CD4-positive, alpha-beta T cell treated with Interleukin-2 at 100 ng/mL for 4 hours (primary cell): ENCODE results near the gene ANKIB1.
A peak's percentile ranks its signal among the peaks of the same experiment; 100 is the strongest.
"Not testable (repeated sequence)": the region's sequence is repeated elsewhere in the genome, so short reads cannot be mapped to it uniquely, and the experiment has no call there.

Source experiments
- DNase-seq: peaks from one replicate; pipeline ENCODE4 v3.0.0-alpha.2; 2020; ENCODE audit warnings: low spot score

The ANKIB1 gene

DNA sequence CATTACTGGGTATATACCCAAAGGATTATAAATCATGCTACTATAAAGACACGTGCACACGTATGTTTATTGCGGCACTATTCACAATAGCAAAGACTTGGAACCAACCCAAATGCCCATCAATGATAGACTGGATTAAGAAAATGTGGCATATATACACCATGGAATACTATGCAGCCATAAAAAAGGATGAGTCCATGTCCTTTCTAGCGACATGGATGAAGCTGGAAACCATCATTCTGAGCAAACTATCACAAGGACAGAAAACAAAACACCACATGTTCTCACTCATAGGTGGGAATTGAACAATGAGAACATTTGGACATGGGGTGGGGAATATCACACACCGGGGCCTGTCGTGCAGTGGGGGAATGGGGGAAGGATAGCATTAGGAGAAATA lies 164.4 kb downstream of the ANKIB1 start:
- not testable (repeated sequence) for DNase-seq

DNA sequence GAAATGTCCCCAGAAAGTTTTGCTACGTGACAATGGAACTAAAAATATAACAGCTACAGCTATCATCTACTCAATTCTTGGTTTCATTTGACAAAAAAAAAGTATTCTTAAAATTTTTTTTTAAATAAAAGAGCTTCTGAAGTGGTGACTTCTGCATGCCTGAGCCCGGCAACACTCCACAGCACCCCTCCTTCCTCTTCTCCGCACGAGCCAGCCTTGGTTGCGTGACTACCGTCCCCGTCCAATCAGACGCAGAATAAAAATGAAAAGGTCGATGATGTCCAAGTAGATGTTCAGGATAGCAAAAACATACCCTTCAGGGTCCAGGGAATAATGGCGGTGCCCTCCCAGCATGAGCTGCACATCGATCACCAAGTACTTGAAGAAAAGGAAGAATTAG lies 167.0 kb downstream of the ANKIB1 start:
- no peak for DNase-seq

DNA sequence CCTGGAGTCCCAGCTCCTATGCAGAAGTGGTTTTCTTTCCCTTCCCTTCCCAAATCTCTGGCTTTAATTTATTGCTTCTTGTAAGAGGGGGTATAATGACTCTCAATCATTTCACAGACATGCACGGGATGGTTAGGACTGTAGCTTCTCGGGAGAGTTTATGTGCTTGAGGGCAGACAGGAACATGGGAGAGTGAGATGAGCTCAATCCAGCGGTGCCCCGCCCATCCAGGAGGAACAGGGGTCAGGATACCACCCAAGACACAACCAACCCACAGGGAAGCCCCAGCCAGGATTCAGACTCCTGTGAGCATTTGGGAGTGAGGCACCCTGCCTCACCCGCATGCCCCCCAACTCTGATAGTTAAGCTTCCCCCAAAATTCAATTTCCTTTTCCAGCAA lies 167.8 kb downstream of the ANKIB1 start:
- DNase-seq: no peak

DNA sequence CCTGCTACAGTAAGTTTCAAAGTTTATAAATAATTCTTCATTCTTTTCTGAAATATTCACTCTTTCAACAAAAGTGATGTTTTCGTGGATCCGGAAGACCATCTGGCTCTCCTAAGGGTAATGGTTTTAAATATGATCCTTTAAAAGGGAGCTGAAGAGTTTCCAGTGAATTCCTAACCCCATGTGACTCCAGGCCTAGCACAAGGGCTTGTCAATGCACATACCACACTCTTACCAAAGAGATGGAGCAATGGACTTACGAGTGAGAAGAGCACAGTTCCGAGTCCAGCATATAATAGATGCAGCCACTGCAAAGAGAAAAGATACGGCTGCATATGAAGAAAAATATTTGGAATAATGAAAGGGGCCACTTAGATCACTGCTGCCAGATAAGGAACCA lies 169.5 kb downstream of the ANKIB1 start:
- DNase-seq: no peak

DNA sequence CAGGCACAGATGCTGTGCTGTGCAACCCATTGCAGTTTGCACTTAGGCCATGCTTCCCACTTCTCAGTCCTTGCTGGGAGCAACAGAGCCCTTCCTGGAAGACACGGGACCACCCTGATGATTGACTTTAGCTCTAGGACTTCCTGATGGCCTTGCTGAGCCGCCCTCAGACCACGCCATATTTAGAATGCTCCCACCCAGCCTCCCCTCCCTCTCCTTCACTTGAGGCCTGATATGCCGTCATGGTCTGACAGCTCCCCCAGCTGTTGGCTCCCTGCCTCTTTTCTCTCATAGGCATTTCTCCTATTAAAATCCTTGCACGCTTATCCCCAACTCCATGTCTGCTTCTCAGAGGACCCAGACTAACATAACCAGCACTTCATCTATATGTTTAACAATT lies 172.1 kb downstream of the ANKIB1 start:
- no peak for DNase-seq

DNA sequence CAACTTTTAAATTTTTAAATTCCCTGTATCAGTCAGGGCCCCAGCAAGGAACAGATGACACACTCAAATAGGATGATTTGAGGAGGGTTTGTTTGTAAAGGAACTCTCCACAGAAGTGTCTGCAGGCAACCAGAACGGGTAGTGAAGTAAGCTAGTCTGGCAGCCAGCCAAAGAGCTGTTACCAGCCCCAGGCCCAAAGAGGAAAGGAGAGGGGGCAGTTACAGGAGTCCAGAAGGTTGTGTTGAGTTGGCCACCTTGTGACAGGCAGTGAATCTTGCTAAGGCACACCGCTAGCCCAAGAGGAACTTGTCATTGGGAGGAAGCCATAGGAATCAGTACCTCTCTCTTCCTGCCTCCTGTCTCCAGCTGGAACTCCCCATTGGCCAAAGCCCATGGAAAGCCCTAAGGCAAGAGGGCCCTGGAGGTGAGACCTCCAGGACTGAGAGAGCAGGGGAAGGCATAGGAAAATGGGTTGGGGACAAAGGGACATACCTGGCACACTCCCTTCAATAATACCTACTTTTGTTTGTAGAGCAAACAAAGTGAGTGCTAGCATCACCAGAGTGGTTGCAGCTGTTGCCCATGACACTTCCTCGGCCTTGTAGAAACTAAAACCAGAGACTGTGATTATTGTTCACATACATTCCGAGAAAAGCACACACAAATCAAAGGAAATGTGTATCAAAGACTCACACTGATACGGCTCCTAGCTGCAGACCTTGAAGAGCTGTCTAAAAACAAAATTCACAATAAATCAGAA lies 176.1 kb downstream of the ANKIB1 start:
- DNase-seq: no peak

DNA sequence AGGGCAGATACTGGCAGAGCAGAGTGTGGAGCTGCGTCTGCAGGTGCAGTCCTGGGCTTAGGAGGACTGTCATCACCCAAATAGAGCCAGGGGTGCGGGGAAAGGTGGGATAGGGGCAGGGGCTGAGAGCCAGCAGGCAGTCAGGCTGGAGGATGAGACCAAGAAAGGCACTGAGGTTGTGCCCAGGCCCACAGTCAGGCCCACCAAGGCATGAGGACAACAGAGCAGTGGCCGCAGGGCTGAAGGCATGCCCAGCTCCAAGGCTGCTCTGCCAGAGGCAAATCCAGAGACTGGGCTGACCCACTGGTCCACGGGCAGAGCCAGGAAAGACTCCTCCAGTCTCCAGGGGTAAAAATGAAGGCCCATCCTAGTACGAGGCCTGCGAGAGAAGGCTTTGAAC lies 177.2 kb downstream of the ANKIB1 start:
- DNase-seq: no peak

DNA sequence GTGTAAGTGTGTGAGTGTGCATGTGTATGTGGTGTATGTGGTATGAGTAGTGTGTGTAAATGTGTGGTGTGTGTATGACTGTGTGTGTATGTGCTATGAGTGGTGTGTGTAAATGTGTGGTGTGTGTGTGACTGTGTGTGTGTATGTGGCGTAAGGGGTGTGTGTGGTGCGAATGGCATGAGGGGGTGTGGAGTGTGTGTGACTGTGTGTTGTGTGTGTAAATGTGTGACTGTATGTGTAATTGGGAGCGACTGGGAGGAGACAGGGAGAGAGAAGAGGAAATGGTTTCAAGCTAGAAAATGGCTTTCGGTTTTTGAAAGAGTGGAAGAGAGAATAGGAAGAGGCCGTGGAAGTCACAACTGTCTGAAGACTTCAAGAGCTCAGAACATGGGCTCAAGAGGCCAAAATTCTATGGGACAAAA lies 177.9 kb downstream of the ANKIB1 start:
- DNase-seq: no peak

DNA sequence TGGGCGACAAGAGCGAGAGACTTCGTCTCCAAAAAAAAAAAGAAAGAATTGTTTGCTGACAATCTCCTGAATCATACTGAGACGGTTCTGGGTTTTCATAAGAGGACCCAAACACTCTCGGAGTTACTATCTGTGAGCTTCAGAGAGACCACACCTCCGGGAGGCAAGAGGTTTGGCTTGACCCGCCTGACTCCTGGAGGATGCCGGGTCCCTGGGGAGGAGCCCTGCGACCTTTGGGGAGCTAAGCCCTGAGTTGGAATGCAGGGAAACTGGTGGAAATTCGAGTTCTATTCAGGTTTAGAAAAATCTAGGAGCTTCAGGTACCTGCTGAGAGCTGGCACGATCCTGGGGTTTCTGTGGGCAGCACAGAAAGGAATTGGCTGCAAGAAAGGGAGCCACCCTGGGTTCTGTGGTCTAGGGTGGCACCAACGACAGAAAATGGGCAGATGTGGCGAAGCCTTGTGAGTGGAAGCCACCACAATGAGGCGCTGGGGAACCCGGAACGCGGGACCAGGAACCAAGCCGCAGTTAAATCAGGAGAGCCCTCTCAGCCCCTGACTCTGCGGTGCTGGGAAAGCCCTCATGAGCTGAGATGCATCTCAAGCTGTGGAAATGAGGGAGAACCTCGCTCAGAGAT lies 179.7 kb downstream of the ANKIB1 start:
- no peak for DNase-seq

DNA sequence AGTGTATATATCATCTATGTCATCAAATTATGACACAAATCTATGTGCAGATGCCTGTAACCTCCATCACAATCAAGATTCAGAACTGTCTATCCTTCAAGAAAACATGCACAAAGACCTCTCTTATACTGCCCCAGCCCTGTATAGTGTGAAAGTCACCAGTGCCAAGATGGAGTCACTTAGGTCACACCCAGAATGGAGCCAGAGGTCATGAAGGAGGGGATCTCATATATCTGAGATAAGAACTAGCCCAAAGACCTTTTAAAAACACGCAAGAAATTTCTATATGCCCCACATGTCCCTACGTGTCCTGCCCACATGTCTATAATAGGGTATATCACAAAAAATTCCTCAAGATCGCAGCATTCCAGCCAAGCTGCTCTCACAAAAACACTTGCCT lies 181.4 kb downstream of the ANKIB1 start:
- no peak for DNase-seq

DNA sequence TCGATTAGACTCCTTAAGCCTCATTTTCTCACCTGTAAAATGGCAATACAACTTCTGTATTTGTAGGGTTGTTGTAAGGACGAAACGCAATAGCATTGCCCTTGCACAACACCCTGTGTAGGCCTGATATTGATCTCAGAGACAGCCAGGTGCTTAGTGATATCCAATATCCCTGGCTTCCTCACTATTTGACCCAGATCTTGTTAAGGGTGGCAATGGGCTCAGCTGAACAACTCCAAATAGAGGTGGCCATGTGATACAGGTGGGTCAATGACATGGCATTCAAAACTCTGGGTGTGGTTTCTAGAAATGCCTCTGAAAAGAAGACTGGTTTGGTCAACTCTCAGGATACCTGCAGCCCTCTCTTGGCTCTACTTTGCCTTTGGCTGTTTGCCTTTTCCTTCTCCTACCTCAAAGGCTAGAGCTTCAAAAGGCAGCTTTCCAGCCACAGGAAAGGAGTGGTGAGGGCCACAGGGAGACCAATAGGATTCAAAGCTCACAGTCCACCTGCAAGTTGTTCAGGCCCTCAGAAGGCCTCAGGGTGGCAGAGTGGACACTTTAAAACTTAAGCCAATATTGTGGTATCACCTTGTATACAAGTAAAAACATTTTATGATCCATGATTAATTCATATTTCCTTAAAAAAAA lies 186.6 kb downstream of the ANKIB1 start:
- no peak for DNase-seq

DNA sequence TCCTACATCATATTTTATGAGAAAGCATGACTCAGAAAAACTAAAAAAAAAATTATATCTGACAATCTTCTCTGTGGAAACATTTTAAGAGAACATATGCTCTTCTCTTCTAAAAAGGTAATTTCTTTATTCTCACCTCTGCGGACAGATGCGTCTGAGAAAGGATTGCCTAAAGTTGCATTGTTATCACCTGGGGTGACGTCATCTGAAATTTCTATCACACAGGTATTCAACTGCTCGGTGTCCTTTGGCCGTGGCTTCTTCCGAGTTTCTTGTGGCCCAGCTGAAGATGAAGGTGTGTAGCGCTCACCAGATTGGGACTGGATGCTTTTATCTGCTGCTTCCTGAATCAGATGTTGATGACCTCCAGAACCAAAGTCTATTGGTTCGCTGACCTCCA lies 187.2 kb downstream of the ANKIB1 start:
- no peak for DNase-seq

DNA sequence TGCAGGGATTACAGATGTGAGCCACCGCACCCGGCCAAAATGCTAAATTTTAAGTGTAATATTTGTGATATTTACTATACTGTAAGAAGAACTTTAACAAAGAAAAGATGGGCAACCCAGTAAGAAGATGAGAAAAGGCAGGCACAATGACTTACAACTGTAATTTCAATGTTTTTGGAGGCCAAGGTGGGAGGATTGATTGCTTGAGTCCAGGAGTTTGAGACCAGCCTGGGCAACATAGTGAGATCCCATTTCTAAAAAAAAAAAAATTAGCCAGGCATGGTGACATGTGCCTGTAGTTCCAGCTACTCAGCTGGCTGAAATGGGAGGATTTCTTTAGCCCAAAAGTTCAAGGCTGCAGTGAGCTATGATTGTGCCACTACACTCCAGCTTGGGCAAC lies 189.8 kb downstream of the ANKIB1 start:
- no peak for DNase-seq

DNA sequence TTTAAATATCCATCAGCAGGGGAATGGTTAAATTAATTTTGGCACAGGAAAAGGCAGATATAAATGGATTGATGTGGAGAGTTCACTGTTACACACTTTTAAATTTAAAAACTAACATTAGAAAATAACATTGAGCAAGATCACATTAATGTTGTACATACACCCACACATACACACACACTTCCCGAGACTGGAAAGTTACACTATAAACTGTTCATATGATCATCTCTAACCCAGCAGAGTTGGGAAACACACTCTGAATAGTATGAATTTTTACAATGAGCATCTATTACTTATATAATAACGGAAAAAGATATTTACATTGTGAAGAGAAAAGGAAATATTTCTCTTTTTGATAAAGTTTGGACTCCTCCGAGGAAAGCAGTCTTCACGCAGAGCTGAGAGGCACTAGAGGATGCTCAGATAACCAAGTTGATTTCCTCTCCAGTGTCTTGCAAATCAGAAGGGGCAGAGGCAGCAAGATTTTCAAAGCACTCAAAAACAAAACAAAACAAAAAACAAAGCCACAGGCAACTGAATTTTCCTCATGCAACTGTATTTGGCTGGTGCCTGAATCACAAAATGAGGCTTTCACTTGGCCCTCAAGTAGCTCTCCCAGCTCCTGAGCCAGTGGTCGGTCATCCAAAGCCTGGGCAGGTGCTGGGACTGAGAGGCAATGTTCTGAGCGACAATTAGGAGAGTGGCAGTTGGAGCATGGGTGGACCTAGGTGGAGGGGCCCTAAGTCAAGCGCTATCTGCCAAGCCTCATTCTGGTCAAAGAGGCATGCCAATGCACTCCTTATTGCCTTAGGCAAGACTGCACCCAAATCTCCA lies 191.1 kb downstream of the ANKIB1 start:
- no peak for DNase-seq

DNA sequence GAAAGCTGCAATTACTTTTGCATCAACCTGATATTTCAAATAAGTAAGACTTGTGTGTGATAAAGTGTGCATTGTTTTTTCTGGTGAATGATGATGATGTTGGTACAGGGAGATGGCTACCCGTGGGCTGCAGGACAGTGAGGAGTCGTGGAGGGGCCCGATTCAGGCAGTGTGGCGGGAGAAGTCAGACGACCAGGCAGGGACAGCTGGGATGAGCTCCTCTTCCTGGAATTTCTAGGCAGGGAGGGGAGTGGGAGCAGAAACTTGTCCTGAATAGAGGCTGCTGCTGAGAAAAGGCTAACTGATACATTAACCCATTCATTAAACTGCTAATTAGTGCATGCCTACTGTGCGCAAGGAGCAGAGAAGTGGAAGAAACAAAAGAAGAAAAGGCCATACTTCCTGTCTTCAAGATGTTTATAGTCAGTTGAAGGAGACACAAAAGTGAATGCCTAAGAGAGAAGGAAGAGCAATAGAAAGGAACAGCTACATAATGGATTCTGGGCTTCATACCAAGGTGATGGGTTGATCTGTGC lies 192.2 kb downstream of the ANKIB1 start:
- no peak for DNase-seq

DNA sequence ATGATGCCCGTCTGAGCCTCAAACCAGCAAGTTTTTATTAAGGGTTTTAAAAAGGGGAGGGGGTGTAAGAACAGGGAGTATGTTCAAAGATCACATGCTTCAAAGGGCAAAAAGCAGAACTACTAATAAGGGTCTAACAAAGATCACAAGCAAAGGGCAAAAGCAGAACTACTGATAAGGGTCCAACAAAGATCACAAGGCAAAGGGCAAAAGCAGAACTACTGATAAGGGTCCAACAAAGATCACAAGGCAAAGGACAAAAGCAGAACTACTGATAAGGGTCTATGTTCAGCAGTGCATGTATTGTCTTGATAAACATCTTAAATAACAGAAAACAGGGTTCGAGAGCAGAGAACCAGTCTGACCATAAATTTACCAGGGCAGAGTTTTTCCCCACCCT lies 196.9 kb downstream of the ANKIB1 start:
- not testable (repeated sequence) for DNase-seq

DNA sequence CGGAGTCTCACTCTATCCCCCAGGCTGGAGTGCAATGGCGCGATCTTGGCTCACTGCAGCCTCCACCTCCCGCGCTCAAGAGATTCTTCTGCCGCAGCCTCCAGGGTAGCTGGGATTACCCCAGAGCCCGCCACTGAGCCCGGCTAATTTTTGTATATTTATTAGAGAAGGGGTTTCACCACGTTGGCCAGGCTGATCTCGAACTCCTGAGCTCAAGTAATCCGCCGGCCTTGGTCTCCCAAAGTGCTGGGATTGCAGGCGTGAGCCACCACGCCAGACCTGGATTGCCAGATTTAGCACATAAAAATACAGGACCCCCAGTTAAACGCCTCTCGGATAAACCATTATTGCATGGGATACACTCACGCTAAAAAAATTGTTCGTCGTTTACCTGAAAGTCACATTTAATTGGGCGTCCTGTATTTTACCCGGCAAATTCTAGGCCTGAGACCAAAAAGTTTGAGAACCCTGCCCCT lies 201.1 kb downstream of the ANKIB1 start:
- peak; percentile 88 for DNase-seq

DNA sequence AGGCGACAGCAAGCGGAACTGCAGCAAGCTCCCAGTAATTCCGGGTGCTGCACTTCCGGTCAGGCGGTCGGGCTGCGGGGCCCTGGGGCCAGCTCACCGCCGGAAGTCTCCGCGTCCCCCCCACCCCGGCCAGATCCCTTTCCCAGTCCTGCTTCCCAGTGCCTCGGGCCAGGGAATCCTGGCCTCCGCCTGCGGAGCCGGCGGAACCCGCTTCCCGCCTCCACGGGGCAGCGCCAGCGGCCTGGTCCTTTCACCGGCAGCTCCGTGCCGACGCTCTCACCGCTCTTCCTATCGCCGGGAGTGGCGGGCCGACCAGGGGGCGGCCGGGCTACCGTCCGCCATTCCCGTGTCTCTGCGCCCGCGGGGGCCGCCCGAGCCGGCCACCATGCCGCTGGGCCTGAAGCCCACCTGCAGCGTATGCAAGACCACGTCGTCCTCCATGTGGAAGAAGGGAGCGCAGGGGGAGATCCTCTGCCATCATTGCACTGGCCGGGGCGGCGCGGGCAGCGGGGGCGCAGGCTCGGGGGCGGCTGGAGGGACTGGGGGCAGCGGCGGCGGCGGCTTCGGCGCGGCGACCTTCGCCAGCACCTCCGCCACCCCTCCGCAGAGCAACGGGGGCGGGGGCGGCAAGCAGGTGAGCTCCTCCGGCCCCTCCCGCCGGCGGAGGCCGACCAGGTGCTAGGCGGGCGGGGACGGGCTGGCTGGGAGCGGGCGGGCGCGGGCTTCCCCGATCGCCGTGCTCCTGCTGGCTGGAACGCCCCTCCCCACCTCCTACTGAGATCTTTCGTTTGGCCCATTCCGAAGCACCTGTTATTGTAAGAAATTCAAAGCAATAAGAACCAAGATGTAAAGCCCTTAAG lies 201.8 kb downstream of the ANKIB1 start, which contains the start of gene GATAD1:
Gene GATAD1, plus strand, starts transcription at position 138 of the 860 bp plus-strand sequence. Its CDS starts 248 bp downstream, at position 386.
- DNase-seq: no peak

DNA sequence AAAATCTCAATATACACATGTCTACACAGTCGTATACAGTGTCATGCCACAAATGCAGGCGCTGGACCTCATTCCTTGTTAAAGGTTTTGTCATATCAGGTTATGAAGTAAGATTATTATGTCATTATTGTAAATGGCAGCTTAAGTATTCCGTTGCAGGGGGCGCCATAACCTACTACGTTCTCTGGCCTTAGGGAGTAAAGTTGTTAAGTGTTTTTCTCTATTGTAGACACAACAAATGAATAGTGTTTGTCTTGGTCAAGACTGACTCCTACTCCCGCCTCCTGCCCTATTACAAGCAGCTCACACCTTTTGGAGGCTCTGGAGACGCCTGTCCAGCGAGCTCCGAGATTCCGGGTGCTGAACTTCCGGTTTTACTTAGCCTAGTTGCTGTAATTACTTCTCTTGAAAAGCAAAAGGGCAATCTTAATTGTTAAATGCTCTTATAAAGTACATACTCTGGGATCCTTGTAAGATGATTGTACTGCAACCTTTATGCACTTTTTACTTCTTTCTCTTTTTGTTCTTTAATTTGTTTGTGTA lies 202.5 kb downstream of the ANKIB1 start:
- peak; percentile 66 for DNase-seq
